PFSK-1 (cell line): ENCODE data around the gene EFCAB8.

Experiments
- POLR2AphosphoS5 ChIP-seq: IDR thresholded peaks from 2 replicates; pipeline ENCODE4 v1.6.1; 2012; ENCODE audit warnings: low read depth, mild to moderate bottlenecking, control low read depth, low read length, moderate library complexity
- SIN3A ChIP-seq: IDR thresholded peaks from 2 replicates; pipeline ENCODE4 v1.6.1; 2012; ENCODE audit warnings: mild to moderate bottlenecking, low read length, moderate library complexity, borderline replicate concordance; ENCODE audit not compliant: insufficient read depth
- TAF1 ChIP-seq: IDR thresholded peaks from 2 replicates; pipeline ENCODE4 v1.6.1; 2012; ENCODE audit warnings: low read length, control low read depth, borderline replicate concordance; ENCODE audit not compliant: insufficient read depth
- TF ChIP-seq, protein P1 (sequence below), 2 experiments: IDR thresholded peaks; 2 replicates each; pipeline versions ENCODE4 v1.6.1 to v1.8.0; 2011 to 2012; ENCODE audit warnings: low read depth in 2 of 2, low read length in 2 of 2, control low read depth in 1 of 2, inconsistent platforms in 1 of 2, mild to moderate bottlenecking in 1 of 2, moderate library complexity in 1 of 2; ENCODE audit not compliant: insufficient read depth in 1 of 2

DNA sequence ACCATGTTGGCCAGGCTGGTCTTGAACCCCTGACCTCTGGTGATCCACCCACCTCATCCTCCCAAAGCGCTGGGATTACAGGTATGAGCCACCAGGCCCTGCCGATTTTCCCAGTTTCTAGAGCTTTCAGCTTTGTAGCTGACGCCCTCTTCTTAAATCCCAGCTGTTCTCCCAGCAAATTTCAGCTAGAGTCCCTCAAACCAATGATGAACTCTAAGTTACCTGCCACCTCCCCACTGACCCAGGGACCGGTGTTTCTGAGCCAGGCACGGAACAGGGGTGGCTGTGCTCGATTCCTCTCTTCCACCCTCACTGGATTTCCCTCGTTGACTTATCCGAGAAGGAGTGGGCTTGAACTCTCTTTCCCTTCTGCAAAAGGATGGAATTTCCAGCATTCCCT lies 106.4 kb downstream of the EFCAB8 start:
- TF ChIP-seq POLR2AphosphoS5 (no peak), SIN3A (no peak), TAF1 (no peak)
- TF ChIP-seq, protein P1, sequence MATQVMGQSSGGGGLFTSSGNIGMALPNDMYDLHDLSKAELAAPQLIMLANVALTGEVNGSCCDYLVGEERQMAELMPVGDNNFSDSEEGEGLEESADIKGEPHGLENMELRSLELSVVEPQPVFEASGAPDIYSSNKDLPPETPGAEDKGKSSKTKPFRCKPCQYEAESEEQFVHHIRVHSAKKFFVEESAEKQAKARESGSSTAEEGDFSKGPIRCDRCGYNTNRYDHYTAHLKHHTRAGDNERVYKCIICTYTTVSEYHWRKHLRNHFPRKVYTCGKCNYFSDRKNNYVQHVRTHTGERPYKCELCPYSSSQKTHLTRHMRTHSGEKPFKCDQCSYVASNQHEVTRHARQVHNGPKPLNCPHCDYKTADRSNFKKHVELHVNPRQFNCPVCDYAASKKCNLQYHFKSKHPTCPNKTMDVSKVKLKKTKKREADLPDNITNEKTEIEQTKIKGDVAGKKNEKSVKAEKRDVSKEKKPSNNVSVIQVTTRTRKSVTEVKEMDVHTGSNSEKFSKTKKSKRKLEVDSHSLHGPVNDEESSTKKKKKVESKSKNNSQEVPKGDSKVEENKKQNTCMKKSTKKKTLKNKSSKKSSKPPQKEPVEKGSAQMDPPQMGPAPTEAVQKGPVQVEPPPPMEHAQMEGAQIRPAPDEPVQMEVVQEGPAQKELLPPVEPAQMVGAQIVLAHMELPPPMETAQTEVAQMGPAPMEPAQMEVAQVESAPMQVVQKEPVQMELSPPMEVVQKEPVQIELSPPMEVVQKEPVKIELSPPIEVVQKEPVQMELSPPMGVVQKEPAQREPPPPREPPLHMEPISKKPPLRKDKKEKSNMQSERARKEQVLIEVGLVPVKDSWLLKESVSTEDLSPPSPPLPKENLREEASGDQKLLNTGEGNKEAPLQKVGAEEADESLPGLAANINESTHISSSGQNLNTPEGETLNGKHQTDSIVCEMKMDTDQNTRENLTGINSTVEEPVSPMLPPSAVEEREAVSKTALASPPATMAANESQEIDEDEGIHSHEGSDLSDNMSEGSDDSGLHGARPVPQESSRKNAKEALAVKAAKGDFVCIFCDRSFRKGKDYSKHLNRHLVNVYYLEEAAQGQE (IDR thresholded peaks at IDR 0.05; ENCODE audit: insufficient read depth in 1 of 2, low read depth in 2 of 2, low read length in 2 of 2), result no peak
